ENCODE results near the gene CCDC197.

DNA sequence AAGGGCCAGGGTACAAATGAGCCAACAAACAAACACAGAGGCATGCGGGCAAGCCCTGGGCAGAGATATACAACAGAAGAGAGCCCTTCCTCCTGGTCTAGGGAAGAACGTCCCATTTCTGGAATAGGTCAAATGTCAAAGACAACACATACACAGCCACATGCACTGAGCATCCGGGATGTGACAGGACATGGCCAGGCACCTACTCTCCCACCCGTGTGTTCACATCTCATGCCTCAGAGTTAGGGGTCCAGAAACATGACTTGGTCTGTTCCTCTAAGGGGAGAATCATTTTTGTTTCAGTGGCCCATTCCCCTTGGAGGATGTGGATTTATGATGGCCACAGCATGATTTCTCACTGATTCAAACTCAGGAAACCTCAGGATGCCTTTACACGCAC lies 19.9 kb upstream of the CCDC197 start:
- TF ChIP-seq FOXM1 (IDR thresholded peaks at IDR 0.05; ENCODE audit: borderline replicate concordance): no peak
- no peak for TF ChIP-seq BHLHE40 (IDR thresholded peaks at IDR 0.05; ENCODE audit: borderline replicate concordance)
- no peak for TF ChIP-seq SUZ12 (IDR thresholded peaks at IDR 0.05)
- TF ChIP-seq ZNF384 (IDR thresholded peaks at IDR 0.05): no peak
- no peak for TF ChIP-seq ELF4 (IDR thresholded peaks at IDR 0.05)
- TF ChIP-seq TARDBP (IDR thresholded peaks at IDR 0.05): no peak
- no peak for TF ChIP-seq FOXA1 (IDR thresholded peaks at IDR 0.05)
- no peak for TF ChIP-seq NFRKB (IDR thresholded peaks at IDR 0.05)
- no peak for TF ChIP-seq CTBP1 (IDR thresholded peaks at IDR 0.05; ENCODE audit: borderline replicate concordance)

Measured in HEK293T (cell line).